Measurements from ENCODE around the gene CENPVL3.
A peak's percentile ranks its signal among the peaks of the same experiment; 100 is the strongest.
"Not testable (repeated sequence)": the region's sequence is repeated elsewhere in the genome, so short reads cannot be mapped to it uniquely, and the experiment has no call there.

Gene CENPVL3

DNA sequence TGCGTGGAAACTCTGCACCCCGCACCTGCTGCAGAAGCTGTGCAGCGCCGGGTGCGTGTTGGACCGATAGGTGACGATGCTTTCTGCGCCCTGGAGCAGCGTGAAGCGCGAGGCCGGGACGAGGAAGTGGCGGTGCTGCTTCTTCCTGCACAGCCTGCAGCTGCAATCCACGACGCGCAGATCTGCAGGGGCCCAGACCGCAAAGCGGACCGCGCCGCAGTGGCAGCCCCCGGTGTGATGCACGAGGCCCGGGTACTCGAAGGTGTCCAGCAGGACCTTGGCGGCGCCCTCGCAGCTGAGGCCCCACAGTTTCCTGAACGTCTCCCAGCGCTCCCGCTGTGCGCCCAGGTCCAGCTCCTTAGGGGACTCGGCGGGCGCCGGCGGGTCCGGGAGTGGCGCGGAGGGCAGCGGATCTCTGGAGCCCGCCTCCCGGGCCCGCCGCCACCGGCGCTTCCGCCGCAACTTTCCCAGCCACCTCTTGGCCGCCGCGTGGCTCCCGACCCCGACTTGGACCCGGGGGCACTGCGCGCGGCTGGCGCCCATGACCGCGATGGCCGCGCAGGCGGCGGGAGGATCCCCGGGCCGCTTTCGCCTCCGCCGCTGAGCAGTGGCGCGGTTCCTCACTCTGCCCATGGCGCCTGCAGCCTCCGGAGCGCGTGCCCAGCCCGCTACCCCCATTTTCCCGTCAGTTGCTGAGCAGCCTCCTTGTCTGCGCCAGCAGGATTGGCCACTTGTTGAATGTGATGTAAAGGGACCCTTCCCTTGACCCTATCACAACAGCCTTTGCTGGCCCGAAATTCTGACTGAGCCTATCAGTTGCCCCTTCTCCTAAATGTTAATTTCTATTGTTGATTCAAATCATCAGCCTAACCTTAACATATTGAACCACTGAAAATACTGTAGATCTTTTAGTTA is at the start of gene CENPVL3:
Gene CENPVL3 (minus strand): TSS at position 672 of the 915 bp plus-strand sequence. CDS start 39 bp downstream, at position 633.
- DNase-seq, result peak; percentile 20

DNA sequence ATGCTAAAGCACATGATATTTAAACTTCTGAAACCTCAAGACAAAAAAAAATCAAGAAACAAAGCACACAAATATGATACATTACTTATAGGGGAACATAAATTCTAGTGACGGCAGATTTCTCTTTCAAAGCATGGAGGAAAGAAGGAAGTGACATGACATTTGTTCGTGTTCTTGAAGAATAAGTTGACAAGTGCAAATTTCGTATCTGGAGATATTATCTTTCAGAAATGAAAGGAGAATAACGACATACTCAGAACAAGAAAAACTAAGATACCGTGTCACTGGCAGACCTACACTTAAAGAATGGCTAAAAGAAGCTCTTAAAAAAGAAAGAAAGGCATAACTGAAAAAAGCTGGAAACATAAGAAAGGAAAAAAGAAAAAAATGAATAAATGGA is 47.3 kb upstream of the CENPVL3 start:
- DNase-seq, result no peak

DNA sequence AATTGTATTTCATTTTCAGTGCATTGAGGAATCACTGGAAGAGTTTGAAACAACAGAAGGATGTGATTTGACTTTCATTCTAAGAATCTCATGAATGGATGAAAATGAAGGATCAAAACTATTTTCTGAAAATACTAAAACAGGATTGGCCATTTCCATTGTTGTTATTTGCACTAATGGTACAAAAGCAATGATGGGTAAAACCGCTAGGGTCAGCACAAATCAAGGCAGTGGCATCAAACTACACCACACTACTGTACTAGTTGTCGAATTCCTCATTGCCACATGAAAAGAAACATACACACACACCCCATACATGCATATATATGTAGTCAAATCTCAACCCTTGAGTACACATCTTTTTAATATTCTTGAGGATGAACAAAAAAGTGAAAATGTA is 24.7 kb upstream of the CENPVL3 start:
- DNase-seq, result no peak

DNA sequence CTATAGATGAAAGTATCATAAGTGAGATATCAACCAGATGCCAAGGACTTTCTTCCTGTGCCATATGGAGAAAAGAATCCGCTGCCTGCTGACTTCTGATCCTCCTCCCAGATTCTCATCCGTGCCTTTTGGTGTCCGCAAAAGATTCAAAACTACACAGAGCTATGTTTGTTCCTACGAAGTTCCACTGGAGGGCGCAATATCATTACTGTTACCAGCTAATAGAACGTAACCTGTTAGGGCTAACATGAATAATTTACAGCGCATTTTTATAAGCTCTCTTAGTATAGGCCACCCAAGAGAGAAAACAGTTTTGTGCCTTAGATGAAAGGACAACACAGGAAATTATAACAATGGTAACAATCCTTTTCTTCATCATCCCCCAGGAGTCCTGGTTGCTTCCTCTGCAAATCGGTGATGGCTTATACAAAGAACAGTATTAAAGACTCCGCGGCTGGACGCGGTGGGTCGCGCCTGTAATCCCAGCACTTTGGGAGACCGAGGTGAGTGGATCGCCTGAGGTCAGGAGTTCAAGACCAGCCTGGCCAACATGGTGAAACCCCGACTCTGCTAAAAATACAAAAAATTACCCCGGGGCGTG is 22.8 kb upstream of the CENPVL3 start:
- DNase-seq, result peak; percentile 3

DNA sequence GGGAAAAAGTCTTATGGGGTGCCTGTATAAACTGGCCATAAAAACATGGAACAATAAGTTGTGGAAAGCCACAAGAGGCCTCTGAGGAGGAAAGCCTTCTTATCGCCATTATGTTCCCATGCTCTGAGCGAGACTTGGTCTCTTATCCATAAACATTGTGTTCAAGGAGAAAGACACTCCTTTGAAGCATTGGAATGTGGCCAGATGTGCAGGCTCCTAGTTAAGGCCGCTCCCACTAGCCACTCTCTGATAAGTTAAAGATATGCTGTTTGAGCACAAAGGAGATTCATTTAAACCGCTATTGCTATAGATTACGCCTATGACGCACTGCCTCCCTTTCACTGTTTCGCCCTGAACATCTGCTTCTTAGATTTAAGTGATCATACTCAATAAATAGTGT is 17.8 kb upstream of the CENPVL3 start:
- DNase-seq, result not testable (repeated sequence)

DNA sequence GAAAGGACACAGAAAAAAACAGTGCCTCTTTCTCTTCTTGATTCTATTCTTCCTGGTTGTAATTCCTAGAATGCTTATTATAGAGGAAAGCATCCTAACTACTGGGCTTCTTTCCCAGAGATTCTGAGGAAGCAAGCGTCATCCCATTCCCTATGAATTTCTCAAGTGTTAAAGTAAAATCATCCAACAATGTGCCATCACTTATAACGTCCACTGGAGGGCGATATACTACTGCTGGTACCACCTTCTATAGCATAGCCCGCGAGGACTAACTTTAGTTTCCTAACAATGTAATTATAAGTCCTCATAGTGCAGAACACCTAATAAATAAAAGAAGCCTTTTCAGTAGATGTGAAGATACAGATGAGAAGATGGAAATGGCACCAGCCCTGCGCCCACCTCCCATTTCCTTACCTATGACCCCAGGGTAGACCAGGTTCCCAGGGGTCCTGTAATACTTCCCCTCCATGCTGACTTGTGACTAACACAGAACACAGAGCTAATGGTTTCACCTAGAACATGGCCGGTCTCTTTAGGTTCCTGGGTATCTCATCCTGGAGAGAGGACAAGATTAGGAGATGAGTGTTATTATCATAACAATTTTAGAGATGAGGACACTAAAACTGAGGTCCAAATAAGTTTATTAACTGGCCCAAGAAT is 4.2 kb downstream of the CENPVL3 start:
- no peak for DNase-seq

DNA sequence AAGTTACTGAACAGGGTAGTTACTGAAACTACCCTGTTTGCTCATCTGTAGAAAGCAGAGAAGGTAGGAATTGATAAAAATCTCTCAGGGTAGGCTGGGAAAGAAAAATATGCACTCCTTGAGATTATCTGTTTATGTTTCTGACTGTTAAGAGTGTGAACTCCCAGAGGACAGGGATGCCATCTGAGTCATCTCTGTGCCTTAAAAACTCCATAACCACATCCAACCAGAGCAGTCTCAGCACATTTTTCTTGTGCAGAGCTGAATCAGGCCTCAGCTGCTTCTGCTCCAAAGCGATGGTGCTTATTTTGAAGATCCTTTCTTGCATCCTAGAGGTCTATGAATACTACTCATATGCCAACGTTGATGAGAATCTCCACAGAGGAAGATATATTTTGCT is 9.9 kb downstream of the CENPVL3 start:
- no peak for DNase-seq

DNA sequence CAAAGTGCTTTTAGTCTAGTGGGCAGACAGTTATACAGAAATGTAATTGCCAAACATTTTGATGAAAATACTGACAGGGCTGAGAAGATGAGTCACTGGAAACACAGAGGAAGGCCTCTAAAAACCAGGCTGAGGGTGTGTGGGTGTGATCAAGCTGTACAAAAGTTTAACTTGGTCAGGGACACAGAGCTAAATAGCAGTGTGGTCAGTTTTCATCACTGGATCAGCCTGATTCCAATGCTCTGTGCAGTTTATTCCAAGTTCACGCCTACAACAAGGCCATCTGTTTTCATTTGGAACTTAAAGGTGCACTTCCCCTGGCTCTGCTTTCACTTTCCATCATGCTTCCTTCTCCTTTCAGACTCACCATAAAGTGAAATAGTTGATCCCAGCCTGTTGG is 10.6 kb downstream of the CENPVL3 start:
- DNase-seq, result peak; percentile 8

DNA sequence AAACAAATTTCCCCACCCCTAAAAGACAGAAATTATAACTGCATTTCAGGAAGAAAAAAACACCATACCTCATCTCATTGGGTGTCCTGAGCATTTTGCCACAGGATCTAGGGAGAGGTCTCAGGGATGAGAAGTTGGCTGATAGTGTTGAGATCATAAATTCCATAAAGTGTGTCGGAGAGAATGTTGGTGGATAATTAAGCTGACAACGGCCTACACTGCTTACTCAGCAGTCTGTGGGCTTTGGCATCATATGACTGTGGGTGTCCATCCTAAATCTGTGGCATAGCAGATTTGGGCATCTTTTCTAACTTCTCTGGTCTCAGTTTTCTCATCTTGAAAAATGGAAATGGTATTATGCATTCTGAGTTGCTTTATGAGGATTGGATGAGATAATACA is 12.3 kb downstream of the CENPVL3 start:
- DNase-seq, result no peak

DNA sequence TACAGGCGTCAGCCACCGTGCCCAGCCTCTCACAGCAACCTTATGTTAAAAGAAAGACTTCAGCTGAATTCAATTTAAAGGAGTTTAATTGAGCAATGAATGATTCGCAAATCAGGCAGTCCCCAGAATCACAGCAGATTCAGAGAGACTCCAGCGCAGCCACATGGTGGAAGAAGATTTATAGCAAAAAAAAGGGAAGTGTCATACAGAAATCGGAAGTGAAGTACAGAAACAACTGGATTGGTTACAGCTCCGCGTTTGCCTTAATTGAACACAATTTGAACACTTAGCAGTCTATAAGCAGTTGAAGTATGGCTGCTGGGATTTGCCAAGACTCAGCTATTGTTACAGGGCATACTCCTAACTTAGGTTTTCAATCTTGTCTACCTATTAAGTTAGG is 19.8 kb downstream of the CENPVL3 start:
- DNase-seq, result no peak

DNA sequence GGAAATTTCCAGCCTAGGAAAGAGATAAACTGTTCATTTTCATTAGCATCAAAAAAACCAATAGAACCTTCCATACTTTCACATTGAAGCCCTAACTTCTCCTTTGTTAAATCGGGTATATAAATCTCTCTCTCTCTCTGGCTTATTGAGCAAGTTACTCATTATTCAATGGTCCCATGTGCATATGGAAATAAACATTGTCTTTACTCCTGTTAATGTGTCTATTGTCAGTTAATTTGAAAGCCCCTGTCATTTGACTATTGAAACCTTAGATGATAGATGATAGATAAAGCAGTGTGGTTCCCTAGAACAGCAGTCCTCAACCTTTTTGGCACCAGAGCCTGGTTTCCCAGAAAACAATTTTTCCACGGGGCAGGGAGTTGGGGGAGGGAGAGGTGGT is 46.8 kb downstream of the CENPVL3 start:
- no peak for DNase-seq

DNA sequence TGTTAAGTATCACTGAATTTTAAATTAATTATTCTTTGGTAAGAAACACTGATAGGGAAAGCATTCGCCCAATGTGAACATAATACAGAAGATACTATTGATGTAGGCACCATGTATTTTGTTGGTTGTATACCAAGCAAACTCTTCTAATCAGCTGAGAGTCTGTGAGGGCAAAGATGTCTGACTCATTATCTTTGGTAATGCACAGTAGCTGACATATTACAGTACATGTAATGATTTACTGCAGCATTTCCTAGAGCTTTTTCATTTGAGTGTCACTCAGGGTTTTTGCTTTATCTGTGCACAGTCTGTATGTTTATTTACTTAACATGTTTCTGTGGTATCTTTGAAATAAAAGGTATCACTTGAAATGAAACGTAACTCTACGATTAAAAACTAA is 49.2 kb downstream of the CENPVL3 start:
- no peak for DNase-seq

DNA sequence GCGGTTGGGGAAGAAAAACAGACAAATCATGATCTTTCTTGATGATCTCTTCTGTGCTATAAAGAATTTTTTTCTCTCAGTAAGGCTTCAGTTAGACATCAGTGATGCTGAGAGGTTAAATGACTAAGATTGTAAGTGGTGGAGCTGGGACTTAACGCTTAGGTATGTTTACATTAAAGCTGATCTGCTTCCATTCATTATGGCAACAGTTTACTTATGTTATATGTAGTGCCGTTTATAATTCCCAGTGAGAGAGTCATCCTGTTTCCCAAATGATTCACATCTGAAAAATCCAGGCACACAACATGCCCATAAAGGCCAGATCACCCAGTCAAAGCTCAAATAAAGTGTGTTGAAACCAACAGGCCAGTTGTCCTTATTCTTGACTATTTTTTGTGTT is 50.1 kb downstream of the CENPVL3 start:
- DNase-seq, result no peak

Data from stimulated activated CD4-positive, alpha-beta T cell treated with anti-CD3 and anti-CD28 coated beads, Interleukin-15, amount 100 ng/mL, for 24 hours (primary cell).